H9 (cell line): ENCODE data around the gene CSHL1. TPM values are rescaled to one million over a fixed set of nuclear protein-coding genes. Genes with fewer than 3 reads are reported as not detected.

Source experiments
- DNase-seq: peaks from one replicate; pipeline ENCODE4 v3.0.0-alpha.2; 2017
- H2AFZ ChIP-seq: one replicate; pipeline ENCODE4 v1.6.1; 2013; ENCODE audit warnings: mild to moderate bottlenecking, low read length, control low read depth, moderate library complexity
- H2AK5ac ChIP-seq: 2 replicates; pipeline ENCODE4 v1.6.1; 2013; ENCODE audit warnings: low read length, control low read depth, mixed read lengths; ENCODE audit not compliant: insufficient read length
- H2BK120ac ChIP-seq: one replicate; pipeline ENCODE4 v1.6.1; 2013; ENCODE audit warnings: low read depth, mild to moderate bottlenecking, low read length, control low read depth, inconsistent platforms; ENCODE audit not compliant: poor library complexity, severe bottlenecking
- H2BK12ac ChIP-seq: 2 replicates; pipeline ENCODE4 v1.6.1; 2013; ENCODE audit warnings: low read length, control low read depth, mixed read lengths, low read depth; ENCODE audit not compliant: insufficient read length
- H2BK15ac ChIP-seq: 2 replicates; pipeline ENCODE4 v1.6.1; 2013; ENCODE audit warnings: low read depth, low read length, control low read depth
- H2BK20ac ChIP-seq: one replicate; pipeline ENCODE4 v1.6.1; 2013; ENCODE audit warnings: low read depth, mild to moderate bottlenecking, low read length, control low read depth, inconsistent platforms; ENCODE audit not compliant: poor library complexity, severe bottlenecking
- H2BK5ac ChIP-seq: 2 replicates; pipeline ENCODE4 v1.6.1; 2013; ENCODE audit warnings: low read length, control low read depth, mixed read lengths; ENCODE audit not compliant: insufficient read length
- H3K14ac ChIP-seq: 2 replicates; pipeline ENCODE4 v1.6.1; 2013; ENCODE audit warnings: low read length, control low read depth; ENCODE audit not compliant: insufficient read depth
- H3K18ac ChIP-seq: 2 replicates; pipeline ENCODE4 v1.6.1; 2013; ENCODE audit warnings: low read depth, mild to moderate bottlenecking, mixed read lengths, low read length, control low read depth; ENCODE audit not compliant: insufficient read length
- H3K23ac ChIP-seq: 2 replicates; pipeline ENCODE4 v1.6.1; 2013; ENCODE audit warnings: low read length, control low read depth, mixed read lengths, low read depth; ENCODE audit not compliant: insufficient read length
- H3K23me2 ChIP-seq: 2 replicates; pipeline ENCODE4 v1.6.1; 2013; ENCODE audit warnings: low read depth, mild to moderate bottlenecking, mixed read lengths, low read length, control low read depth; ENCODE audit not compliant: insufficient read length, poor library complexity, severe bottlenecking
- H3K27ac ChIP-seq: 2 replicates; pipeline ENCODE4 v1.5.1; 2013; ENCODE audit warnings: low read length, control low read depth, mixed read lengths, low read depth; ENCODE audit not compliant: insufficient read length
- H3K27me3 ChIP-seq: 2 replicates; pipeline ENCODE4 v1.6.1; 2013; ENCODE audit warnings: low read length, control low read depth, inconsistent platforms; ENCODE audit not compliant: insufficient read depth
- H3K4ac ChIP-seq: 2 replicates; pipeline ENCODE4 v1.6.1; 2013; ENCODE audit warnings: low read depth, mild to moderate bottlenecking, control low read depth, inconsistent platforms, low read length, moderate library complexity
- H3K4me1 ChIP-seq: 2 replicates; pipeline ENCODE4 v1.6.1; 2013; ENCODE audit warnings: low read length, control low read depth, inconsistent platforms; ENCODE audit not compliant: insufficient read depth
- H3K4me2 ChIP-seq: 2 replicates; pipeline ENCODE4 v1.6.1; 2013; ENCODE audit warnings: low read length, control low read depth, mixed read lengths; ENCODE audit not compliant: insufficient read length, insufficient read depth
- H3K56ac ChIP-seq: 2 replicates; pipeline ENCODE4 v1.6.1; 2013; ENCODE audit warnings: low read depth, mild to moderate bottlenecking, mixed read lengths, low read length, control low read depth; ENCODE audit not compliant: insufficient read length
- H3K79me1 ChIP-seq: 2 replicates; pipeline ENCODE4 v1.6.1; 2013; ENCODE audit warnings: low read depth, mild to moderate bottlenecking, moderate library complexity, low read length, control low read depth, inconsistent platforms; ENCODE audit not compliant: insufficient read depth, poor library complexity, severe bottlenecking
- H3K79me2 ChIP-seq: 2 replicates; pipeline ENCODE4 v1.6.1; 2013; ENCODE audit warnings: low read length, control low read depth, inconsistent platforms; ENCODE audit not compliant: insufficient read depth
- H3K9ac ChIP-seq: 2 replicates; pipeline ENCODE4 v1.6.1; 2013; ENCODE audit warnings: low read length, control low read depth, mixed read lengths; ENCODE audit not compliant: insufficient read length; ENCODE audit errors: extremely low read depth
- H3K9me3 ChIP-seq: one replicate; pipeline ENCODE4 v1.6.1; 2013; ENCODE audit warnings: low read depth, low read length, inconsistent platforms; ENCODE audit not compliant: control insufficient read depth
- H3T11ph ChIP-seq: one replicate; pipeline ENCODE4 v1.6.1; 2013; ENCODE audit warnings: mild to moderate bottlenecking, low read length, control low read depth, inconsistent platforms
- H4K20me1 ChIP-seq: one replicate; pipeline ENCODE4 v1.6.1; 2013; ENCODE audit not compliant: control insufficient read depth, insufficient read length, insufficient read depth
- H4K5ac ChIP-seq: 2 replicates; pipeline ENCODE4 v1.6.1; 2013; ENCODE audit warnings: low read depth, mild to moderate bottlenecking, mixed read lengths, low read length, control low read depth; ENCODE audit not compliant: insufficient read length
- H4K8ac ChIP-seq: replicated peaks from 2 replicates; pipeline ENCODE4 v1.6.1; 2013; ENCODE audit warnings: low read length, control low read depth, mixed read lengths, low read depth; ENCODE audit not compliant: insufficient read length
- H4K91ac ChIP-seq: 2 replicates; pipeline ENCODE4 v1.6.1; 2013; ENCODE audit warnings: low read depth, mild to moderate bottlenecking, moderate library complexity, mixed read lengths, low read length, control low read depth; ENCODE audit not compliant: insufficient read length
- H3K27ac Mint-ChIP-seq, 3 experiments: 2 replicates in 2 of 3; 3 replicates in 1 of 3; pipeline ENCODE4 v1.8.0; 2020 to 2021; ENCODE audit warnings: mixed read lengths in 3 of 3, mild to moderate bottlenecking in 1 of 3, moderate library complexity in 1 of 3
- H3K27me3 Mint-ChIP-seq: 2 replicates; pipeline ENCODE4 v1.8.0; 2021; ENCODE audit warnings: low read depth, mild to moderate bottlenecking, moderate library complexity, mixed read lengths
- H3K36me3 Mint-ChIP-seq, 3 experiments: 2 replicates in 2 of 3; 3 replicates in 1 of 3; pipeline ENCODE4 v1.8.0; 2020 to 2021; ENCODE audit warnings: low read depth in 3 of 3, mixed read lengths in 3 of 3; ENCODE audit not compliant: insufficient read depth in 1 of 3
- H3K4me1 Mint-ChIP-seq, 2 experiments: 2 replicates each; pipeline ENCODE4 v1.8.0; 2020; ENCODE audit warnings: mixed read lengths in 2 of 2
- H3K4me3 Mint-ChIP-seq, 2 experiments: 2 replicates in 1 of 2; 3 replicates in 1 of 2; pipeline ENCODE4 v1.8.0; 2020 to 2021; ENCODE audit warnings: mild to moderate bottlenecking in 2 of 2, mixed read lengths in 2 of 2, moderate library complexity in 1 of 2
- H3K9me3 Mint-ChIP-seq, 2 experiments: 2 replicates in 1 of 2; 3 replicates in 1 of 2; pipeline ENCODE4 v1.8.0; 2020; ENCODE audit warnings: mild to moderate bottlenecking in 2 of 2, mixed read lengths in 2 of 2, moderate library complexity in 1 of 2
- CTCF ChIP-seq: fragments of 200-600 bp; sonication (generic); conservative IDR thresholded peaks from 3 replicates; pipeline ENCODE4 v1.8.0; 2021; ENCODE audit warnings: antibody characterized with exemption, mild to moderate bottlenecking
- WGBS: extraction: QIAGEN DNeasy Blood & Tissue Kit; methylation state at CpG from one replicate; pipeline ENCODE4 v1.1.7; 2013; ENCODE audit warnings: missing lambda C conversion rate, low lambda C conversion rate, mixed read lengths; ENCODE audit not compliant: insufficient read length; ENCODE audit errors: extremely low coverage; 5-methylcytosine and 5-hydroxymethylcytosine counted together
- total RNA-seq: library from RNA; stranded (reverse); gene quantifications from 2 replicates; pipeline ENCODE4 v1.2.1, GENCODE V29; 2021

The CSHL1 gene
- total RNA-seq, 1 experiment from 2014 or later = not detected

- H2BK12ac ChIP-seq = no peak overlapping the region
- H3K23ac ChIP-seq = no peak overlapping the region
- H4K91ac ChIP-seq = no peak overlapping the region
- no peak overlapping the region for H2BK5ac ChIP-seq
- H4K20me1 ChIP-seq = no peaks in the 10 kb centered on the region
- no peaks in the 10 kb centered on the region for H3K27me3 ChIP-seq
- no peak overlapping the region for H3K18ac ChIP-seq
- peaks cover 14 to 18% of the 10 kb centered on the region in 2 experiments for H3K4me1 Mint-ChIP-seq
- no peak overlapping the region for H3K4me3 Mint-ChIP-seq
- no peak overlapping the region for H2BK120ac ChIP-seq
- H3K23me2 ChIP-seq = no peaks in the 10 kb centered on the region
- H2AK5ac ChIP-seq = no peak overlapping the region
- TF ChIP-seq CTCF = no peak
- H3K4me1 ChIP-seq = no peaks in the 10 kb centered on the region; the same call in 1 of the 2 replicates
- no peak overlapping the region for H4K5ac ChIP-seq
- no peak overlapping the region for H2BK20ac ChIP-seq
- no peaks in the 10 kb centered on the region; the same call in 1 of the 2 replicates for H3K27me3 Mint-ChIP-seq
- H3K36me3 Mint-ChIP-seq = no peaks in the 10 kb centered on the region
- no peak overlapping the region for H2BK15ac ChIP-seq
- H3K14ac ChIP-seq = no peak overlapping the region
- no peak overlapping the region for H3T11ph ChIP-seq
- H3K27ac ChIP-seq = no peak overlapping the region
- H3K4ac ChIP-seq = no peak overlapping the region
- H3K79me1 ChIP-seq = no peaks in the 10 kb centered on the region
- no peak overlapping the region for H3K4me2 ChIP-seq
- no peak overlapping the region for H2AFZ ChIP-seq
- H4K8ac ChIP-seq = no peak overlapping the region
- no peak overlapping the region for H3K9ac ChIP-seq
- no peaks in the 10 kb centered on the region for H3K79me2 ChIP-seq
- H3K9me3 ChIP-seq = no peaks in the 10 kb centered on the region
- no peaks in the 10 kb centered on the region for H3K9me3 Mint-ChIP-seq
- no CpG with 5 or more reads among the region's 8 CpGs for WGBS
- DNase-seq = no peak
- H3K27ac Mint-ChIP-seq = no peak overlapping the region
- no peak overlapping the region for H3K56ac ChIP-seq
These were observed 16.6 kb upstream of the CSHL1 start for GRCh38 chr17:63927464-63928171.
